SJSA1 (cell line): ENCODE measurements around the gene SCRN3. TPM values are rescaled to one million over a fixed set of nuclear protein-coding genes. Genes with fewer than 3 reads are reported as not detected.

Experiments used
- DNase-seq, 2 experiments: peaks; one replicate each; pipeline ENCODE4 v3.0.0-alpha.2; 2015 to 2020; ENCODE audit warnings: low spot score in 2 of 2, low read depth in 1 of 2
- H3K27ac ChIP-seq: fragments of 250-450 bp; sonication (Bioruptor Pico); 2 replicates; pipeline ENCODE4 v1.5.1; 2020; ENCODE audit warnings: mild to moderate bottlenecking, moderate library complexity
- H3K27me3 ChIP-seq: fragments of 250-450 bp; sonication (Bioruptor Pico); replicated peaks from 2 replicates; pipeline ENCODE4 v1.5.1; 2020; ENCODE audit warnings: mild to moderate bottlenecking, moderate library complexity
- H3K36me3 ChIP-seq: fragments of 250-450 bp; sonication (Bioruptor Pico); 2 replicates; pipeline ENCODE4 v1.5.1; 2020; ENCODE audit warnings: mild to moderate bottlenecking
- H3K4me1 ChIP-seq: fragments of 250-450 bp; sonication (Bioruptor Pico); replicated peaks from 2 replicates; pipeline ENCODE4 v1.6.1; 2021; ENCODE audit warnings: mild to moderate bottlenecking
- H3K4me3 ChIP-seq: fragments of 250-450 bp; sonication (Bioruptor Pico); 2 replicates; pipeline ENCODE4 v1.5.1; 2020; ENCODE audit warnings: mild to moderate bottlenecking
- H3K9me3 ChIP-seq: fragments of 250-450 bp; sonication (Bioruptor Pico); replicated peaks from 2 replicates; pipeline ENCODE4 v1.5.1; 2020; ENCODE audit warnings: mild to moderate bottlenecking
- total RNA-seq: library from RNA; depleted of rRNA; stranded (reverse); fragments of >200 nt; shearing (Covaris generic); gene quantifications from 2 replicates; pipeline ENCODE4 v1.2.3, GENCODE V29; 2014

SCRN3 gene
- total RNA-seq, 1 experiment from 2014 or later: 31.0 TPM

DNA sequence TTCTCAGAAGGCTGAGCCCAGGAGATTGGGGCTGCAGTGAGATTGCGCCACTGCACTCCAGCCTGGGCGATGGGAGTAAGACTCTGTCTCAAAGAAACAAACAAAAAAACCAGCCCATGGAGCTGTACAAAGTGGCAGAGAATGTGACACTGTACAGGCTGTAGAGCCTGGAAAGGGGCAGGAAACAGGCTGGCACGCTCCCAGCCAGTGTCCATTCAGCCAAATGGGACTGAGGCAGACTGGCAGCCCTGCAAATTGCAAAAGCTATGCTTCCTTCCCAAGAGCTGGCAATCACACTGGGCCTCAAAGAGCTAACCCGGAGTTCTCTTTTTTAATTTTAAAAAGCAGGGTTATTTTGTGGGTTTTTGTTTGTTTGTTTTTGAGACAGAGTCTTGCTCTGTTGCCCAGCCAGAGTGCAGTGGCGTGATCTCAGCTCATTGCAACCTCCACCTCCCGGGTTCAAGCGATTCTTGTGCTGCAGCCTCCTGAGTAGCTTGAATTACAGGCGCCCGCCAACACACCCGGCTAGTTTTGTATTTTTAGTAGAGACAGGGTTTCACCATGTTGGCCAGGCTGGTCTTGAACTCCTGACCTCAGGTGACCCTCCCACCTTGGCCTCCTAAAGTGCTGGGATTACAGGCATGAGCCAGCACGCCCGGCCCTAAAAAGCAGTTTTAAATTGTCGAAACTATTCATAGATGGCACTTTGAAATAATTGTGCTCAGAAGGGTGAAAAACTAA lies 42.8 kb downstream of the SCRN3 start:
- H3K4me3 ChIP-seq: no peak overlapping the region
- no peaks in the 10 kb centered on the region for H3K36me3 ChIP-seq
- no peak overlapping the region for H3K27ac ChIP-seq
- peaks cover 27% of the 10 kb centered on the region for H3K4me1 ChIP-seq
- DNase-seq: no peak
- H3K9me3 ChIP-seq: no peaks in the 10 kb centered on the region
- no peaks in the 10 kb centered on the region for H3K27me3 ChIP-seq

DNA sequence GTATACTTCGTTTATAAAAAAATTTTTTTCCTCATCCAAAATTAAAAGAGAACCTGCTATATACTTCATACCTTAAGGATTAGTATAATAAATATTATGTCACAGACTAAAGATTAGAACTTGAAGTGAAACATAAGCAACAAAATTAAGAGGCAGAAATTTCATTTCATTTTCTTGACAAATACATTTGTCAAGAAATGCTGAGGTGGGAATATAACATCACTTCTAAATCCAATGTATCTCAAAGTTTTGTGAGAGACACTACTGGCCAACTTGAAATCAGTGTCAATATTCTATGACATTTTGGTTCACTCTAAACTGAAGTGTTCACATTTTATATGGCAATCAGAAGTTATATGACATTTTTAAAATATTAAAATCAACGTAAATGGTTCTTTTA lies 43.8 kb downstream of the SCRN3 start:
- H3K4me1 ChIP-seq: peaks cover 30% of the 10 kb centered on the region
- no peaks in the 10 kb centered on the region for H3K27me3 ChIP-seq
- H3K4me3 ChIP-seq: no peak overlapping the region
- H3K36me3 ChIP-seq: no peaks in the 10 kb centered on the region
- no peaks in the 10 kb centered on the region for H3K9me3 ChIP-seq
- H3K27ac ChIP-seq: no peak overlapping the region
- no peak for DNase-seq

DNA sequence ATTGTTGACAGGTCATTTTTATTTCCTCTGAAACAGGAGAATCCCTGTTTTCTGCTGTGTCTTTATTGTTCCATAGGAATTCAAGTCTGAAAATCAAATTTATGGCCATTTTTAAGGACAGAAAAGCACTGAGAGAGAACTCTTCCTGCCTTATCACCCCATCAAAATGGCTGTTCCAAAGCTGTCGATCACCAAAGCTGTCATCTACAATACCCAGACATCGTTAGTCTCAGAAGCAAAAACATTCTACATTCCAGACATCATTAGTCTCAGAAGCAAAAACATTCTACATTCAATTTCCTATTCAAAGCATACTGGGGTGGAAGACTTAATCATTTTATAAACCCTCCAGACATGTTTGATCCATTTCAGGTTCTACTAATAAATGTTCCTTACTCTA lies 44.4 kb downstream of the SCRN3 start:
- H3K36me3 ChIP-seq: no peaks in the 10 kb centered on the region
- no peaks in the 10 kb centered on the region for H3K27me3 ChIP-seq
- no peaks in the 10 kb centered on the region for H3K9me3 ChIP-seq
- DNase-seq: no peak
- no peak overlapping the region for H3K4me3 ChIP-seq
- H3K4me1 ChIP-seq: peaks cover 31% of the 10 kb centered on the region
- H3K27ac ChIP-seq: no peak overlapping the region

DNA sequence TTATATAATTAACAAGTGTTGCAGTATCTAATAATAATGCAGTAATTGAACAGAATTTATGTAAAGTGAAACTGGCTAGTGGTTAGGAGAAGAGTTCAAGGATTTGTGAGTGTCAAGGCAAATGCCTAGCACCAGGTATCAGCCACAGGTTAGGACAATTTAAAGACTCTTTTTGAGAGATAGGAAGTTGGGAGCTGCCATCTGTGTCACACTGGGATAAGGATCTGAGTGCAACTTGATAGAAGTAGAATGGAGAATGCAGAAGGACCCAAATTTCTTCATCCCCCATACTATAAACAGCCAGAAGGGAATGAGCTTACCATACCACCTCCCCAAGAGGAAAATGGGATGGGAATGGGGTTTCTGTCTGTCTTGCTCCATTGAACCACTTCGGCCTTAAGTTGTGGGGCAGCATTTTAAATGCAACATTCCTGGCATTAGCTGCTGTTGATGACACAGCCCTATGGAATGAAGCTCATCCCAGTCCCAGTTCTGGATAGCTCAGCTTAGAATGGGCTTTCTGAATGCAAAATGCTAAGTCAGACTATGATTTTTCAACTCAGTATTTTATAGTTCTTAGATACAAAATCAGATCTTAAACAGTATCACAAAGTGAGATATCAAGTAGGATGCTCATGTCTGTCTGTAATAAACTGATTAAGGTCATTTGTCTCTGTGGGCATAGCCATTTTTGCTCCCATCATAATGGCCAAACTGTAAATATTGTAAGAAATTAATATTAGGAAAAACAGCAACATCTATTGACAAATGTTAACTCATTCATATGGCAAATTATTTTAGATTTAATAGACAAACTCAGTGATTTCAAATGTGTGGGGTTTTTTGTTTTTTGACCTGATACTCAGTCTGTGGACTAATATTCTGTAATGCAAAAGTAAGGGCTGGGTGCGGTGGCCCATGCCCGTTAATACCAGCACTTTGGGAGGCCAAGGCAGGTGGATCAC lies 47.3 kb downstream of the SCRN3 start:
- H3K4me1 ChIP-seq: peaks cover 24% of the 10 kb centered on the region
- DNase-seq: peak; percentile 76 to 80
- H3K27ac ChIP-seq: peak overlapping the region; percentile 62
- no peaks in the 10 kb centered on the region for H3K9me3 ChIP-seq
- H3K4me3 ChIP-seq: no peak overlapping the region
- no peaks in the 10 kb centered on the region for H3K36me3 ChIP-seq
- no peaks in the 10 kb centered on the region for H3K27me3 ChIP-seq

DNA sequence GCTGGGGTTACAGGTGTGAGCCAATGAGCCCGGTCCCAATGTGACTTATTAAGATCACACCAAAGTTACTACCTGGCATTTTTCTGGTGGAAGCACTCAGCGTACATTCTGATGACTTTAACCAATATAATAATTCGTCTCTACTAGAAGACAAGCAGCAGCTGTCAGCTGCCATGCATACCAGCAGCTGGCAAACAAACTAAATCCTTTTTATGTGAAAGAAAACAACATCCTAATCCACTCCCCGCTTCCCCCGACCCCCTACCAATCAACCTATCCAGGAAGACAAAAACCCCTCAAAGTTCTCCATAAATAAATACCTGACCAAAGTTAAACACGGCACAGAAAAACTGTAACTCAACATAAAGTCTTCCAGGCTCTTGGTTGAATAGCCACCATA lies 49.2 kb downstream of the SCRN3 start:
- Histone ChIP-seq H3K27ac (no peak overlapping the region), H3K36me3 (0 out of 2 replicates have a peak, but pooled peaks cover 3% of the 10 kb centered on the region)
- no peak for DNase-seq

DNA sequence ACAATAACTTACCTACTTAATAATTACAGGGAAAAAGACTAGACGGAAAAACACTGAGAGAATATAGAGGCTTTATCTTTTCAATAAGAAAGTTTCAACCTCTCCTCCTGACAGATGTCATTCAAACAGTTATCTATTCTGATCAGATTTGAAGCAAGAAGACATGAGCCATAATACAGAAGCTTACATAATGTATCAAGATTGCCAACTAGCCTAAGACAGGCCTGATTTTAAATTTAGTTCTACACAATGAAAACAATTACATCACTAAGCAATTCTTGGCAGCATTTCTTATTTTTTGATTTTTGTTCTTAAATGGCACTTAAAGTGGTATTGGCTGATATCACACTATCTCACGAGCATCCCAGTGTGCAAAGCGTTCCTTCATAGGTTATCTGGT lies 49.7 kb downstream of the SCRN3 start:
- peaks cover 24% of the 10 kb centered on the region for H3K4me1 ChIP-seq
- H3K4me3 ChIP-seq: no peak overlapping the region
- DNase-seq: no peak
- H3K36me3 ChIP-seq: 0 out of 2 replicates have a peak, but pooled peaks cover 3% of the 10 kb centered on the region
- H3K9me3 ChIP-seq: no peaks in the 10 kb centered on the region
- no peaks in the 10 kb centered on the region for H3K27me3 ChIP-seq
- no peak overlapping the region for H3K27ac ChIP-seq

More for the DNA sequence above, 49.2 kb downstream of the SCRN3 start:
- H3K27me3 ChIP-seq: no peaks in the 10 kb centered on the region
- no peak overlapping the region for H3K4me3 ChIP-seq
- no peaks in the 10 kb centered on the region for H3K9me3 ChIP-seq
- peaks cover 24% of the 10 kb centered on the region for H3K4me1 ChIP-seq

DNA sequence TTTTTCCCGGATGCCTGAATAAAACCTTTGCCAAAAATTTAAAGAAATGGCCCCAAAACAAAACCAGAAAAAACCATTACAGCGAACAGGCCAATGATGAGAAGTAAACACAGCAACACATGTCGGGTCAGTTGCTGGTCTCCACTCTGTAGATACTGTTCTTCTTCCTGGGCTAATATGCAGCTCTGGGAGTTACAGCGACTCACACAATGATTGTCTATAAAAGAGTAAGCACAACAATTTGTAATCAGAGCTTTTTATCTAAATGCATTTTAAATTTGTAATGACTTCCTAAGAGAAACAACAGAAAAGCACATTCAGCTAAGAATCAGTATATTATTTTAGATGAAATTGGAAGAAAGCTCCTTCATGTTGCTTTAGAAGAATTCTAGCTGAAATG lies 51.0 kb downstream of the SCRN3 start:
- H3K4me3 ChIP-seq: no peak overlapping the region
- DNase-seq: no peak
- H3K27me3 ChIP-seq: no peaks in the 10 kb centered on the region
- no peak overlapping the region for H3K27ac ChIP-seq
- 0 out of 2 replicates have a peak, but pooled peaks cover 3% of the 10 kb centered on the region for H3K36me3 ChIP-seq
- H3K9me3 ChIP-seq: no peaks in the 10 kb centered on the region
- H3K4me1 ChIP-seq: peaks cover 24% of the 10 kb centered on the region

DNA sequence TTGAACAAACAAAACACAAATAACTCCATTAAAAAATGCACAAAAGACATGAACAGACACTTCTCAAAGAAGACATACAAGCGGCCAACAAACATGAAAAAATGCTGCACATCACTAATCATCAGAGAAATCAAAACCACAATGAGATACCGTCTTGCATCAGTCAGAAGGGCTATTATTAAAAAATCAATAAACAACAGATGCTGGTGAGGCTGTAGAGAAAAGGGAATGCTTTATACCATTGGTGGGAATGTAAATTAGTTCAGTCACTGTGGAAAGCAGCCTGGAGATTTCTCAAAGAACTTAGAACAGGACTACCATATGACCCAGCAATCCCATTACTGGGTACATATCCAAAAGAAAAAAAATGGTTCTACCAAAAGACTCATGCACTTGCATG lies 53.5 kb downstream of the SCRN3 start:
- no peak overlapping the region for H3K27ac ChIP-seq
- H3K4me3 ChIP-seq: no peak overlapping the region
- H3K4me1 ChIP-seq: peaks cover 6% of the 10 kb centered on the region
- H3K9me3 ChIP-seq: no peaks in the 10 kb centered on the region
- H3K27me3 ChIP-seq: no peaks in the 10 kb centered on the region
- DNase-seq: peak in 1 of 2 experiments; percentile 2
- 0 out of 2 replicates have a peak, but pooled peaks cover 3% of the 10 kb centered on the region for H3K36me3 ChIP-seq

DNA sequence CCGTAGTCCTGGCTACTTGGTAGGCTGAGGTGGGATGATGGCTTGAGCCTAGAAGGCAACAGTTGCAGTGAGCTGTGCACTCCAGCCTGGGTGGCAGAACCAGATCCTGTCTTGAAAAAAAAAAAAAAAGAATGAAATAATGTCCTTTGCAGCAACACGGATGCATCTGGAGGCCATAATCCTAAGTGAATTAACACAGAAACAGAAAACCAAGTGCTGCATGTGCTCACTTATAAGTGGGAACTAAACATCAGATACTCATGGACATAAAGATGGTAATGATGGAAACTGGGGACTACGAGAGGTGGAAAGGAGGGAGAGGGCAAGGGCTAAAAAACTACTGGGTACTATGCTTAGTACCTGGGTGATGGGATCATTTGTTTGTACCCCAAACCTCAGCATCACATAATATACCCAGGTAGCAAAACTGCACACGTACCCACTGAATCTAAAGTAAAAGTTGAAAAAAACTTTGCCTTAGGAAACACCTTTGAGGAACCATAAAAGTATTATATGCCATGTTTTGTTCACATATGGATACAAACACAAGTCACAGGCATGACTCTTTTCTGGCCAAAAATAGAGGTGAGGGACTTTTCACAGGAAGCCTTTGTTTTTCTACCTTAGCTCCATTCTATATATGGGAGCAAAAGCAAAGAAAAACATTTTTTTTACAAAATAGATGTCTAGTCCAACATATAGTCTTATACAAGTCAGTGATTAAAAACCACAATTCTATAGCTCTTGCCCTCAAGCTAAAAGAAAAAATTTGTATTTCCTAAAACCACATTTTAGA lies 54.7 kb downstream of the SCRN3 start:
- no peaks in the 10 kb centered on the region for H3K27me3 ChIP-seq

DNA sequence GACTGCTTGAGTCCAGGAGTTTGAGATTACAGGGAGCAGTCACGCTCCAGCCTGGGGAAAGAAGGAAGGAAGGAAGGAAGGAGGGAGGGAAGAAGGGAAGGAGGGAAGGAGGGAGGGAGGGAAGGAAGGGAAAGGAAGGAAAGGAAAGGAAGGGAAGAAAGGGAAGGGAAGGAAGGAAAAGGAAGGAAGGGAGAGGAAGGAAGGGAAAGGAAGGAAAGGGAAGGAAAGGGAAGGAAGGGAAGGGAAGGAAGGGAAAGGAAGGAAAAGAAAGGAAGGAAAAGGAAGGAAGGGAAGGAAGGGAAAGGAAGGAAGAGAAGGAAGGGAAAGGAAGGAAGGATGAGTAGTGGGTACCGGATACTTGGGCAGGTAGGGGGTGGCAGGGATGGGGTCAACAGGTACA lies 59.0 kb downstream of the SCRN3 start:
- H3K4me1 ChIP-seq: no peaks in the 10 kb centered on the region
- H3K9me3 ChIP-seq: no peaks in the 10 kb centered on the region
- H3K4me3 ChIP-seq: no peak overlapping the region
- no peaks in the 10 kb centered on the region for H3K36me3 ChIP-seq
- DNase-seq: no peak
- no peaks in the 10 kb centered on the region for H3K27me3 ChIP-seq
- no peak overlapping the region for H3K27ac ChIP-seq

More for the DNA sequence above, 54.7 kb downstream of the SCRN3 start:
- no peak for DNase-seq
- no peak overlapping the region for H3K27ac ChIP-seq
- 0 out of 2 replicates have a peak, but pooled peaks cover 3% of the 10 kb centered on the region for H3K36me3 ChIP-seq
- no peak overlapping the region for H3K4me3 ChIP-seq
- peaks cover 3% of the 10 kb centered on the region for H3K4me1 ChIP-seq
- H3K9me3 ChIP-seq: no peaks in the 10 kb centered on the region

DNA sequence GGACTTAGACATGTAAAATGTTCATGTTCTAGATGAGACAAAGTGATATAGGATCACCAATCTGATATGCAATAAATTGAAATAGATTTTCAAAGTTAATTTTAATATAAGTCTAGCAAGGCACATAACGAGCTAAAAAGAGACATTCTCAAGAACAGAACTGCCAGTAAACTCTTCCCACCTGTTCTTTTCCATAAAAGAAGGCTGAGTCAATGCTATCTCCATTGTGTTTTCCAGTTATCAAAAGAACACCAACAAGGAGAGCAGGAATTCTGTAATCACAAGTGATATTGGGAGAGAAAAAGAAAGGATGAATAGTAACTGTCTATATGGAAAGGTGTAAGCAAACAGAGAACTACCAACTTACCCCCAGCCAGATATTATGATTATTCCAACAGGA lies 65.7 kb downstream of the SCRN3 start:
- Histone ChIP-seq H3K9me3 (no peaks in the 10 kb centered on the region), H3K4me1 (no peaks in the 10 kb centered on the region), H3K36me3 (no peaks in the 10 kb centered on the region), H3K4me3 (no peak overlapping the region), H3K27ac (no peak overlapping the region), H3K27me3 (no peaks in the 10 kb centered on the region)
- DNase-seq: no peak

DNA sequence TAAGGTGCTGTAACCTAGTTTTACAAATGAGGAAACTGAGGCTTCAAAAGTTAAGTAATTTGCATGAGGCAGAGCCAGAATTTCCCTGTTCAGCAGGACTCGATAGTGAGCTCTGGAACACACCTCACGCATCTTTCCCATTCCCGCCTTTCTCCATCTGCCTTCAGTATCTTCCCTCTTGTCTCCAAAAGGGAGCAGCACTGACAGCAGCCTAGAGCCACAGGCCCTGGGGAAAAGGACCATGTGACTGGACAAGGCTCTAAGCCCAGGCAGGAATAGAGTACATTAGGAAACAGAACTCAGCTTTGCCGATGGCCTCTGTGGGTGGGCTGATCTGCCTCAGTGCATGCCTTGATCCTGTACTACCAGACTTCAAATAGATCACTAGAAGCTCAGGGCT lies 69.8 kb downstream of the SCRN3 start:
- Histone ChIP-seq H3K36me3 (no peaks in the 10 kb centered on the region), H3K4me3 (no peak overlapping the region), H3K27ac (no peak overlapping the region), H3K4me1 (peaks cover 30% of the 10 kb centered on the region), H3K27me3 (no peaks in the 10 kb centered on the region), H3K9me3 (no peaks in the 10 kb centered on the region)
- DNase-seq: no peak

DNA sequence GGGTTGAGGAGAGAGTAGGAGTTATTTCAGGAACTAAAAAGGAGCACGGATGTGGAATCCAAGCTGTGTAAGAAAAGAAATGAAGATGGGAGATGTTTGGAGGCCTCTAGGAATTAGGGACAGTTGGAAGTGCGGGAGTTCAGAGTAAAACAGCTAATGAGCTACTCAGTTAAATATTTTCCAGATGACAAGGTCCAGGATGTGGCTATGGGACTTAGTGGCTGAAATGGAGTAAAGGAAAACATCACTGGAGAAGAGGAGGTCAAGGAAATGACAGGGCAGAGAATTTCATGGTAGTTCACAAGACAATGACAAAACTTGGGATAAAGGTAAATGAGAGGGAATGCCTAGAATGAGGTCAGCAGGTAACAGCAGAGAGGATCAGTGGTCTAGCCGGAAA lies 78.3 kb downstream of the SCRN3 start:
- H3K4me3 ChIP-seq: no peak overlapping the region
- H3K36me3 ChIP-seq: no peaks in the 10 kb centered on the region
- no peaks in the 10 kb centered on the region for H3K9me3 ChIP-seq
- no peak for DNase-seq
- H3K27me3 ChIP-seq: no peaks in the 10 kb centered on the region
- H3K27ac ChIP-seq: peak overlapping the region; percentile 53
- H3K4me1 ChIP-seq: peaks cover 27% of the 10 kb centered on the region
